Gastrocnemius medialis (tissue), 4 donors: ENCODE results near the gene ARID1B. TPM values are rescaled to one million over a fixed set of nuclear protein-coding genes. Genes with fewer than 3 reads are reported as not detected.

ENCODE experiments used
- ATAC-seq, 2 donors: fragments of 150-250 bp; one replicate each; pipeline ENCODE4 v1.9.1; 2016
- DNase-seq, 2 donors: peaks; one replicate each; pipeline ENCODE4 v3.0.0-alpha.2; 2019
- H3K27ac ChIP-seq, 4 donors: fragments of 200-600 bp; sonication (generic); 1 replicate in 1 of 4; 2 replicates in 3 of 4; pipeline ENCODE4 v1.5.1; 2016 to 2018; ENCODE audit warnings: mild to moderate bottlenecking in 2 of 4, moderate library complexity in 1 of 4
- H3K27me3 ChIP-seq, 3 donors: fragments of 200-600 bp; sonication (generic) in 2 of 3; 1 replicate in 1 of 3; 2 replicates in 2 of 3; pipeline versions ENCODE4 v1.5.1 to v1.6.0; 2016 to 2019; ENCODE audit warnings: mild to moderate bottlenecking in 1 of 3, moderate library complexity in 1 of 3
- H3K36me3 ChIP-seq, 2 donors: fragments of 200-600 bp; sonication (generic) in 1 of 2; one replicate each; pipeline ENCODE4 v1.5.1; 2017 to 2018
- H3K4me1 ChIP-seq, 2 donors: fragments of 200-600 bp; sonication (generic) in 1 of 2; one replicate each; pipeline ENCODE4 v1.5.1; 2016 to 2017; ENCODE audit warnings: mild to moderate bottlenecking in 2 of 2
- H3K4me3 ChIP-seq, 4 donors: fragments of 200-600 bp; sonication (generic) in 3 of 4; 1 replicate in 1 of 4; 2 replicates in 3 of 4; pipeline ENCODE4 v1.5.1; 2016 to 2019; ENCODE audit warnings: mild to moderate bottlenecking in 2 of 4
- H3K9me3 ChIP-seq, 3 donors: fragments of 200-600 bp; sonication (generic) in 2 of 3; 1 replicate in 1 of 3; 2 replicates in 2 of 3; pipeline ENCODE4 v1.5.1; 2016 to 2019
- CTCF ChIP-seq, 5 experiments: fragments of 450-650 bp in 3 of 5; fragments of 200-600 bp in 2 of 5; sonication (generic) in 2 of 5; IDR thresholded peaks in 4 of 5; conservative IDR thresholded peaks in 1 of 5; 1 replicate in 4 of 5; 2 replicates in 1 of 5; pipeline ENCODE4 v1.5.1; 2016 to 2019; ENCODE audit warnings: antibody characterized with exemption in 5 of 5, mild to moderate bottlenecking in 3 of 5, moderate library complexity in 3 of 5
- POLR2A ChIP-seq, 2 donors: fragments of 450-650 bp; IDR thresholded peaks; one replicate each; pipeline ENCODE4 v1.6.1; 2017; ENCODE audit warnings: antibody characterized with exemption in 2 of 2, mild to moderate bottlenecking in 2 of 2, moderate library complexity in 2 of 2
- in situ Hi-C, 4 donors: fragments of 200-750 bp; cut with MboI; loops; one replicate each; pipeline versions ENCODE4 v1.15.0 to v1.8.0; 2017; ENCODE audit warnings: low sequenced_read_pairs in 4 of 4
- intact Hi-C: fragments of 100-400 bp; cut with DNase I; formaldehyde crosslinking; loops from one replicate; pipeline ENCODE4 v1.15.1; 2023; ENCODE audit warnings: low total_unique reads
- total RNA-seq, 4 donors: library from RNA; depleted of rRNA; stranded (reverse); fragments of >200 nt; gene quantifications; one replicate each; pipeline versions ENCODE4 v1.1.0 to v1.2.3, GENCODE V29; 2016

The ARID1B gene
- total RNA-seq, 4 donors from 2014 or later, result 54.9 to 75.3 (median 62.0) TPM

GRCh38 chr6:157217198-157217893 lies 440.2 kb downstream of the ARID1B start:
- in situ Hi-C loops, result no loop called here
- H3K36me3 ChIP-seq, result no peaks in the 10 kb centered on the region
- H3K4me3 ChIP-seq, result no peak overlapping the region
- TF ChIP-seq POLR2A (IDR thresholded peaks at IDR 0.05), result no peak
- no peak for TF ChIP-seq CTCF (IDR thresholded peaks at IDR 0.05 in 4 of 5, conservative IDR thresholded peaks at IDR 0.05 in 1 of 5)
- ATAC-seq (no peak), DNase-seq (no peak)
- H3K9me3 ChIP-seq, result no peaks in the 10 kb centered on the region
- intact Hi-C loops, result no loop called here
- peaks cover 5 to 7% of the 10 kb centered on the region in 2 donors for H3K4me1 ChIP-seq
- no peaks in the 10 kb centered on the region for H3K27me3 ChIP-seq
- no peak overlapping the region for H3K27ac ChIP-seq

- Histone ChIP-seq H3K27ac (no peak overlapping the region), H3K9me3 (no peaks in the 10 kb centered on the region), H3K4me3 (no peak overlapping the region), H3K4me1 (peaks cover 5 to 7% of the 10 kb centered on the region in 2 donors), H3K27me3 (no peaks in the 10 kb centered on the region), H3K36me3 (no peaks in the 10 kb centered on the region)
- intact Hi-C loops, result no loop called here
- DNase-seq, result no peak
- TF ChIP-seq POLR2A (IDR thresholded peaks at IDR 0.05), result no peak
- no peak for TF ChIP-seq CTCF (IDR thresholded peaks at IDR 0.05 in 4 of 5, conservative IDR thresholded peaks at IDR 0.05 in 1 of 5)
- no peak for ATAC-seq
- in situ Hi-C loops, result no loop called here
These were observed 440.8 kb downstream of the ARID1B start for GRCh38 chr6:157217894-157218370.

GRCh38 chr6:157218371-157219198 lies 441.4 kb downstream of the ARID1B start:
- TF ChIP-seq POLR2A (IDR thresholded peaks at IDR 0.05) (no peak), CTCF (IDR thresholded peaks at IDR 0.05 in 4 of 5, conservative IDR thresholded peaks at IDR 0.05 in 1 of 5) (no peak)

GRCh38 chr6:157219201-157220200 lies 442.3 kb downstream of the ARID1B start:
- H3K4me1 ChIP-seq, result peaks cover 5 to 7% of the 10 kb centered on the region in 2 donors
- ATAC-seq, result no peak
- no peaks in the 10 kb centered on the region for H3K36me3 ChIP-seq
- intact Hi-C loops (loop anchor here (2.0 kb wide), 1 partner anchor 55 kb away; no protein-coding TSS in a partner anchor), in situ Hi-C loops (loop anchor here in 1 of 4 donors (10.0 kb wide), 1 partner anchor 55 kb away; no protein-coding TSS in a partner anchor)
- DNase-seq, result no peak
- no peaks in the 10 kb centered on the region for H3K9me3 ChIP-seq
- H3K27ac ChIP-seq, result no peak overlapping the region
- H3K4me3 ChIP-seq, result no peak overlapping the region
- TF ChIP-seq CTCF (IDR thresholded peaks at IDR 0.05 in 4 of 5, conservative IDR thresholded peaks at IDR 0.05 in 1 of 5) (no peak), POLR2A (IDR thresholded peaks at IDR 0.05) (no peak)
- no peaks in the 10 kb centered on the region for H3K27me3 ChIP-seq

More at GRCh38 chr6:157218371-157219198, 441.4 kb downstream of the ARID1B start:
- in situ Hi-C loops, result no loop called here
- peaks cover 5 to 7% of the 10 kb centered on the region in 2 donors for H3K4me1 ChIP-seq
- DNase-seq (no peak), ATAC-seq (no peak)
- no peaks in the 10 kb centered on the region for H3K36me3 ChIP-seq
- H3K9me3 ChIP-seq, result no peaks in the 10 kb centered on the region
- no peak overlapping the region for H3K4me3 ChIP-seq
- no peak overlapping the region for H3K27ac ChIP-seq
- intact Hi-C loops, result no loop called here
- no peaks in the 10 kb centered on the region for H3K27me3 ChIP-seq
